ENCODE measurements around the gene CHAC1. TPM values are rescaled to one million over a fixed set of nuclear protein-coding genes. Genes with fewer than 3 reads are reported as not detected.

CHAC1 gene
- total RNA-seq, 1 donor, result 13.4 TPM

- H3K4me3 ChIP-seq (ENCODE audit: low read depth, low read length), result no peak overlapping the region
- DNase-seq (ENCODE audit: low read depth), result no peak
- TF ChIP-seq CTCF (IDR thresholded peaks at IDR 0.05; ENCODE audit: insufficient read depth, low read depth, low read length), result peak; percentile 29
Observed at GRCh38 chr15:40937762-40938535, 15.3 kb upstream of the CHAC1 start.

GRCh38 chr15:40938536-40938870 is 14.8 kb upstream of the CHAC1 start:
- DNase-seq (ENCODE audit: low read depth), result no peak
- no peak overlapping the region for H3K4me3 ChIP-seq (ENCODE audit: low read depth, low read length)
- no peak for TF ChIP-seq CTCF (IDR thresholded peaks at IDR 0.05; ENCODE audit: insufficient read depth, low read depth, low read length)

- no peak for DNase-seq (ENCODE audit: low read depth)
- no peak for TF ChIP-seq CTCF (IDR thresholded peaks at IDR 0.05; ENCODE audit: insufficient read depth, low read depth, low read length)
- no peak overlapping the region for H3K4me3 ChIP-seq (ENCODE audit: low read depth, low read length)
Observed at GRCh38 chr15:40940296-40940801, 12.9 kb upstream of the CHAC1 start.

GRCh38 chr15:40941068-40941527 is 12.2 kb upstream of the CHAC1 start:
- TF ChIP-seq CTCF (IDR thresholded peaks at IDR 0.05; ENCODE audit: insufficient read depth, low read depth, low read length), result no peak
- no peak for DNase-seq (ENCODE audit: low read depth)
- peak overlapping the region; percentile 50 for H3K4me3 ChIP-seq (ENCODE audit: low read depth, low read length)

- TF ChIP-seq CTCF (IDR thresholded peaks at IDR 0.05; ENCODE audit: insufficient read depth, low read depth, low read length), result no peak
- peak overlapping the region; percentile 64 for H3K4me3 ChIP-seq (ENCODE audit: low read depth, low read length)
- DNase-seq (ENCODE audit: low read depth), result peak; percentile 80
Observed at GRCh38 chr15:40941528-40942336, 11.5 kb upstream of the CHAC1 start.

- no peak for TF ChIP-seq CTCF (IDR thresholded peaks at IDR 0.05; ENCODE audit: insufficient read depth, low read depth, low read length)
- H3K4me3 ChIP-seq (ENCODE audit: low read depth, low read length), result peak overlapping the region; percentile 64
- peak; percentile 16 for DNase-seq (ENCODE audit: low read depth)
Observed at GRCh38 chr15:40942337-40942854, 10.9 kb upstream of the CHAC1 start.
